CD4-positive, alpha-beta T cell treated with Interleukin-4 for 1 hour (primary cell): ENCODE results near the gene MDC1.
"Not testable (repeated sequence)": the region's sequence is repeated elsewhere in the genome, so short reads cannot be mapped to it uniquely, and the experiment has no call there.

Experiments
- DNase-seq, 2 donors: peaks; one replicate each; pipeline ENCODE4 v3.0.0-alpha.2; 2020 to 2022

Gene MDC1

GRCh38 chr6:30678964-30679726 lies 37.9 kb downstream of the MDC1 start:
- peak; percentile 91 for DNase-seq

GRCh38 chr6:30676660-30677285 lies 40.3 kb downstream of the MDC1 start:
- no peak for DNase-seq

GRCh38 chr6:30672445-30673253 lies 44.4 kb downstream of the MDC1 start, which contains the start of gene DHX16:
Gene DHX16, minus strand, starts transcription at chr6:30673006. Its CDS starts 165 bp downstream, at chr6:30672841.
- DNase-seq = peak; percentile 92 to 94

GRCh38 chr6:30670760-30671527 lies 46.1 kb downstream of the MDC1 start:
- DNase-seq = no peak

- not testable (repeated sequence) for DNase-seq
Observed at GRCh38 chr6:30666300-30666699, 50.8 kb downstream of the MDC1 start.

- no peak for DNase-seq
Observed at GRCh38 chr6:30664994-30665767, 51.9 kb downstream of the MDC1 start.

- not testable (repeated sequence) for DNase-seq
Observed at GRCh38 chr6:30657922-30658321, 59.2 kb downstream of the MDC1 start.

GRCh38 chr6:30657454-30657853 lies 59.6 kb downstream of the MDC1 start:
- DNase-seq = no peak

GRCh38 chr6:30656513-30656912 lies 60.6 kb downstream of the MDC1 start:
- DNase-seq = peak in 1 of 2 donors; percentile 48

- DNase-seq = no peak
Observed at GRCh38 chr6:30655743-30656094, 61.4 kb downstream of the MDC1 start.

- no peak for DNase-seq
Observed at GRCh38 chr6:30654798-30655742, 62.0 kb downstream of the MDC1 start.

GRCh38 chr6:30651143-30651542 lies 65.9 kb downstream of the MDC1 start:
- no peak for DNase-seq
